ENCODE results near the gene TLX2.

DNA sequence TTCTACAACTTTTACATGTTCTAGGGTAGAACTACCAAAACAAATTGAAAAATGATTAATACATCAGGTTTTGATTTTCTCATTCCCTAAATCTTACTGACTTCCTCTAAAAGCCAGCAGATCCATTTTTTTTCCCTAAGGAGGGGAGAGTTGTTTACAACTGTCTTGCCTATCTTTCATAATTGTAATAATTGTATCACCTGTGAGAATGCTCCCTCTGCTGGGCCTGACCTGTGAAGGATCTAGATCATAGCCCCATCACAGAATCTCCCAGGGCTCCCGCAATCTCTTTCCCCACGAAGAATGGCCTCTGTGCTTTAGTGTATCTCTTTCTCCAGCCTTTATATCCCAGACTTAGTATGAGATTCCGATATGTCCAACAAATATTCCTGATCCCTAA lies 30.4 kb downstream of the TLX2 start:
- no peak for TF ChIP-seq CTCF (IDR thresholded peaks at IDR 0.05)
- TF ChIP-seq POLR2A (IDR thresholded peaks at IDR 0.05): no peak
